Keratinocyte (primary cell): ENCODE measurements around the gene PATE4. TPM values are rescaled to one million over a fixed set of nuclear protein-coding genes. Genes with fewer than 3 reads are reported as not detected.

ENCODE experiments used
- DNase-seq: peaks from one replicate; pipeline ENCODE4 v3.0.0-alpha.2; 2011; ENCODE audit warnings: low read depth, missing footprints, low spot score
- FAIRE-seq: peaks from 2 replicates; lab custom pipeline; 2011; peaks lifted over from hg19 to GRCh38; lab: Jason Lieb, UNC
- H2AFZ ChIP-seq: 2 replicates; pipeline ENCODE4 v1.6.0; 2012; ENCODE audit warnings: low read length, control low read depth, inconsistent platforms; ENCODE audit not compliant: control insufficient read depth
- H3K27ac ChIP-seq: 2 replicates; pipeline ENCODE4 v1.5.1; 2011; ENCODE audit warnings: low read length; ENCODE audit not compliant: control insufficient read depth, insufficient read depth
- H3K27me3 ChIP-seq: 3 replicates; pipeline ENCODE4 v1.6.0; 2011; ENCODE audit warnings: low read length; ENCODE audit not compliant: control insufficient read depth, insufficient read depth; ENCODE audit errors: extremely low read depth
- H3K36me3 ChIP-seq, 2 experiments: 2 replicates in 1 of 2; 3 replicates in 1 of 2; pipeline ENCODE4 v1.5.1; 2011; ENCODE audit warnings: low read length in 2 of 2, mild to moderate bottlenecking in 1 of 2; ENCODE audit not compliant: control insufficient read depth in 2 of 2, insufficient read depth in 2 of 2; ENCODE audit errors: extremely low read depth in 1 of 2
- H3K4me1 ChIP-seq: 3 replicates; pipeline ENCODE4 v1.5.1; 2011; ENCODE audit warnings: low read length; ENCODE audit not compliant: control insufficient read depth, insufficient read depth; ENCODE audit errors: extremely low read depth
- H3K4me2 ChIP-seq: 3 replicates; pipeline ENCODE4 v1.6.0; 2011; ENCODE audit warnings: low read depth, low read length; ENCODE audit not compliant: control insufficient read depth, insufficient read depth; ENCODE audit errors: extremely low read depth
- H3K4me3 ChIP-seq, 3 experiments: fragments of 200-600 bp in 1 of 3; sonication (generic) in 1 of 3; 2 replicates in 2 of 3; 3 replicates in 1 of 3; pipeline ENCODE4 v1.5.1; 2011 to 2016; ENCODE audit warnings: low read length in 3 of 3, mild to moderate bottlenecking in 3 of 3, control low read depth in 2 of 3, inconsistent platforms in 1 of 3, low read depth in 1 of 3, mixed read lengths in 1 of 3, mixed run types in 1 of 3, moderate library complexity in 1 of 3; ENCODE audit not compliant: control insufficient read depth in 2 of 3, insufficient read depth in 2 of 3; ENCODE audit errors: extremely low read depth in 1 of 3
- H3K79me2 ChIP-seq: 2 replicates; pipeline ENCODE4 v1.6.0; 2012; ENCODE audit warnings: low read length; ENCODE audit not compliant: control insufficient read depth, insufficient read depth
- H3K9ac ChIP-seq: 3 replicates; pipeline ENCODE4 v1.6.0; 2011; ENCODE audit warnings: low read length; ENCODE audit not compliant: control insufficient read depth, insufficient read depth; ENCODE audit errors: extremely low read depth
- H3K9me1 ChIP-seq: 3 replicates; pipeline ENCODE4 v1.6.0; 2011; ENCODE audit warnings: low read length; ENCODE audit not compliant: control insufficient read depth, insufficient read depth; ENCODE audit errors: extremely low read depth
- H3K9me3 ChIP-seq: 2 replicates; pipeline ENCODE4 v1.5.1; 2012; ENCODE audit warnings: low read depth, low read length; ENCODE audit not compliant: control insufficient read depth
- H4K20me1 ChIP-seq: 3 replicates; pipeline ENCODE4 v1.6.0; 2011; ENCODE audit warnings: low read length; ENCODE audit not compliant: control insufficient read depth, insufficient read depth; ENCODE audit errors: extremely low read depth
- EZH2 ChIP-seq: IDR thresholded peaks from one replicate; pipeline ENCODE4 v1.6.1; 2012; ENCODE audit warnings: inconsistent platforms, mild to moderate bottlenecking, low read length, moderate library complexity
- dilution Hi-C: fragments of 300-500 bp; cut with MboI; formaldehyde crosslinking; loops from one replicate; pipeline ENCODE4 v1.7.0; 2020; ENCODE audit warnings: low sequenced_read_pairs; ENCODE audit not compliant: extremely low pct_ligation_motif_present
- polyA plus RNA-seq, 5 experiments: library from polyadenylated mRNA; depleted of rRNA in 3 of 5; stranded (reverse) in 3 of 5; stranded (forward) in 1 of 5; unstranded in 1 of 5; fragments of >200 nt; gene quantifications; 1 replicate in 1 of 5; 2 replicates in 3 of 5; 3 replicates in 1 of 5; pipeline versions ENCODE4 v1.2.1 to v1.2.3, GENCODE V29; 2011 to 2012; ENCODE audit warnings: missing spikeins in 2 of 5, low read depth in 1 of 5, low replicate concordance in 1 of 5
- TF ChIP-seq, protein P1 (sequence below), 3 experiments: IDR thresholded peaks in 1 of 3; conservative IDR thresholded peaks in 1 of 3; optimal IDR thresholded peaks in 1 of 3; 2 replicates in 2 of 3; 3 replicates in 1 of 3; pipeline versions ENCODE3 to v1.5.1; 2011; ENCODE audit warnings: low read length in 3 of 3, mild to moderate bottlenecking in 3 of 3, moderate library complexity in 2 of 3, control low read depth in 1 of 3, inconsistent platforms in 1 of 3; ENCODE audit not compliant: insufficient read depth in 2 of 3; ENCODE audit errors: extremely low read depth in 1 of 3

PATE4 gene
- polyA plus RNA-seq, 1 donor (not counting 4 experiments of a cell fraction or from before 2014, with no cell fraction given) = not detected

DNA sequence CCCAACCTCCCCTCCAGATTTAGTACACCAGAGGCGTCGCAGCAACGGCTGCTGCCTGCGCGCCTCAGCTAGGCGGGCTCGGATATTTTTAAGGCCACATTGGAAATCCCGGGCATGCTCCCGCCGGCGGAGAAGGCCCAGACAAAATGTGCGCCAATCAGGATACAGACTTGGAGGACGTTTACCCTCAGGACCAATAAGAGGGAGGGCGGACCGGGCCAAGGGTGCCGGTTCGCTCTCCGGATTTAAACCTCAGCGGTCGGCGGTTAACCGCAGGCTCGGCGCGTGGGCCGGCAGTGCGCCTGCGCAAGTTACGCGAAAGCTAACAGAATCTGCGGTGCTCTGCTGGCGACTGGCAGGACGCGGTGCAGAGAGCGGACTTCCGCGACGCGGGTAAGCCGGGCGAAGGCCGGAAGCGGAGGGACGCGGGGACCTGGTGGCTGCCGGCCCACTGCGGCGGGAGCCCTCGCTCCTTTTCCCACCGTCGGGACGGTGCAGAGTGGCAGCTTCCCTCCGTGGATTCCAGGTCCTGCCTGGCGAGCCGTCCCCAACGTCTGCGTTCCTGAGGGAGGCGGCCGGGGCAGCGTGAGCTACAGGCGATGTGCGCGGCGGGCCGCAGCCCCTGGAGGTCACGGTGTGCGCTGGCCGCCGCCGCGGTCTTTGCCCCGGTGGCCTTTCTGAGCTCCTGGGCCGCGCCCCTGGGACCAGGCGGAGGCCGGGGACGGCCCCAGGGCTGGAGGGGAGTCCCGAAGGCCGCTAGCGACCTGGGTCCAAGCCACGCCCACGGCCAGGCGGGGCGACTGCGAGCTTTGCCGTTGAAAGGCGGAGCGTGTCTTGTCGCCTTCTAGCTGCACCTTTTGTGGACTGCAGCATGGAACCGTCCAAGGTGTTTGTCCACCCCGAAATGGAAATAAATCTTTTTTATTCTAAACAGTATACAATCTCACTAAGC is 54.5 kb downstream of the PATE4 start, which contains the start of gene HYLS1:
Gene HYLS1 (plus strand): TSS at position 296 of the 952 bp plus-strand sequence. CDS start 11,701 bp downstream, outside the sequence.
- H2AFZ ChIP-seq = peak within 1 kb of the TSS; percentile 92
- dilution Hi-C loops = no loop called here
- peak within 1 kb of the TSS; percentile 71 to 83 (median 79) for H3K4me3 ChIP-seq
- peaks cover 23% of the 10 kb centered on the region for H3K79me2 ChIP-seq
- H3K4me1 ChIP-seq = peaks cover 19% of the 10 kb centered on the region
- peak within 1 kb of the TSS; percentile 76 for H3K9ac ChIP-seq
- TF ChIP-seq, protein P1, sequence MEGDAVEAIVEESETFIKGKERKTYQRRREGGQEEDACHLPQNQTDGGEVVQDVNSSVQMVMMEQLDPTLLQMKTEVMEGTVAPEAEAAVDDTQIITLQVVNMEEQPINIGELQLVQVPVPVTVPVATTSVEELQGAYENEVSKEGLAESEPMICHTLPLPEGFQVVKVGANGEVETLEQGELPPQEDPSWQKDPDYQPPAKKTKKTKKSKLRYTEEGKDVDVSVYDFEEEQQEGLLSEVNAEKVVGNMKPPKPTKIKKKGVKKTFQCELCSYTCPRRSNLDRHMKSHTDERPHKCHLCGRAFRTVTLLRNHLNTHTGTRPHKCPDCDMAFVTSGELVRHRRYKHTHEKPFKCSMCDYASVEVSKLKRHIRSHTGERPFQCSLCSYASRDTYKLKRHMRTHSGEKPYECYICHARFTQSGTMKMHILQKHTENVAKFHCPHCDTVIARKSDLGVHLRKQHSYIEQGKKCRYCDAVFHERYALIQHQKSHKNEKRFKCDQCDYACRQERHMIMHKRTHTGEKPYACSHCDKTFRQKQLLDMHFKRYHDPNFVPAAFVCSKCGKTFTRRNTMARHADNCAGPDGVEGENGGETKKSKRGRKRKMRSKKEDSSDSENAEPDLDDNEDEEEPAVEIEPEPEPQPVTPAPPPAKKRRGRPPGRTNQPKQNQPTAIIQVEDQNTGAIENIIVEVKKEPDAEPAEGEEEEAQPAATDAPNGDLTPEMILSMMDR (optimal IDR thresholded peaks at IDR 0.05 in 1 of 3, IDR thresholded peaks at IDR 0.05 in 1 of 3, conservative IDR thresholded peaks at IDR 0.05 in 1 of 3; ENCODE audit: extremely low read depth in 1 of 3, insufficient read depth in 2 of 3, low read length in 3 of 3) = peak in 2 of 3 experiments; percentile 14 to 41
- TF ChIP-seq EZH2 = no peak
- H4K20me1 ChIP-seq = no peaks in the 10 kb centered on the region
- H3K27ac ChIP-seq = peak within 1 kb of the TSS; percentile 63
- H3K9me1 ChIP-seq = peaks cover 3% of the 10 kb centered on the region
- DNase-seq (peak; percentile 49), FAIRE-seq (peak; percentile 73)
- H3K27me3 ChIP-seq = no peaks in the 10 kb centered on the region
- peak within 1 kb of the TSS; percentile 89 for H3K4me2 ChIP-seq
- H3K36me3 ChIP-seq = no peaks in the 10 kb centered on the region
- no peaks in the 10 kb centered on the region for H3K9me3 ChIP-seq

Other genes starting within 250 kb of the PATE4 start
- 183 to 221 TPM (median 214 TPM) in 3 replicates for gene STT3A, start 240.5 kb upstream of the PATE4 start, polyA plus RNA-seq
- 13.4 to 38.2 TPM (median 25.8 TPM) in 3 replicates for gene CHEK1, start 208.2 kb upstream of the PATE4 start, polyA plus RNA-seq
- not detected in 3 replicates for gene ACRV1, start 152.5 kb upstream of the PATE4 start, polyA plus RNA-seq
- gene PATE1, start 87.0 kb upstream of the PATE4 start, polyA plus RNA-seq = not detected in 3 replicates
- gene PATE2, start 54.5 kb upstream of the PATE4 start, polyA plus RNA-seq = not detected in 3 replicates
- not detected in 3 replicates for gene PATE3, start 45.2 kb upstream of the PATE4 start, polyA plus RNA-seq
- 2.9 to 7.2 TPM (median 4.7 TPM) in 3 replicates for gene HYLS1, start 54.4 kb downstream of the PATE4 start, polyA plus RNA-seq
- 8.8 to 16.5 TPM (median 11.8 TPM) in 3 replicates for gene PUS3, start 69.9 kb downstream of the PATE4 start, polyA plus RNA-seq
- 0.04 to 0.12 TPM (median 0.05 TPM) in 3 replicates for gene DDX25, start 71.2 kb downstream of the PATE4 start, polyA plus RNA-seq
- 0.01 to 0.22 TPM (median 0.09 TPM) in 3 replicates for gene VSIG10L2, start 112.7 kb downstream of the PATE4 start, polyA plus RNA-seq
- gene CDON, start 229.6 kb downstream of the PATE4 start, polyA plus RNA-seq = 1.0 to 1.6 TPM (median 1.4 TPM) in 3 replicates